Stomach (tissue), 4 donors: ENCODE results near the gene SDC3.
A peak's percentile ranks its signal among the peaks of the same experiment; 100 is the strongest.

ENCODE experiments used
- CTCF ChIP-seq, 7 experiments: fragments of 450-650 bp in 4 of 7; fragments of 200-600 bp in 3 of 7; sonication (generic) in 3 of 7; IDR thresholded peaks; one replicate each; pipeline ENCODE4 v1.5.1; 2016 to 2019; ENCODE audit warnings: antibody characterized with exemption in 7 of 7, control low read depth in 2 of 7, mild to moderate bottlenecking in 1 of 7
- EP300 ChIP-seq: sonication (generic); formaldehyde crosslinking; IDR thresholded peaks from one replicate; pipeline ENCODE4 v1.6.1; 2017; ENCODE audit warnings: antibody characterized with exemption
- POLR2A ChIP-seq, 4 donors: fragments of 450-650 bp; IDR thresholded peaks; one replicate each; pipeline ENCODE4 v1.6.1; 2016; ENCODE audit warnings: antibody characterized with exemption in 4 of 4, control low read depth in 2 of 4, mild to moderate bottlenecking in 1 of 4, moderate library complexity in 1 of 4
- POLR2AphosphoS5 ChIP-seq, 3 donors: sonication (generic); formaldehyde crosslinking; IDR thresholded peaks; one replicate each; pipeline ENCODE4 v1.6.1; 2016; ENCODE audit warnings: antibody characterized with exemption in 3 of 3

GRCh38 chr1:30888391-30888790, 20.2 kb downstream of the SDC3 start:
- TF ChIP-seq POLR2AphosphoS5 (IDR thresholded peaks at IDR 0.05) (peak; percentile 37 to 85 (median 74)), CTCF (IDR thresholded peaks at IDR 0.05) (no peak), POLR2A (IDR thresholded peaks at IDR 0.05) (no peak), EP300 (no peak)
